Astrocyte (in vitro differentiated cells and primary cell): ENCODE results near the gene CYTH3. TPM values are rescaled to one million over a fixed set of nuclear protein-coding genes. Genes with fewer than 3 reads are reported as not detected.

Experiments
- DNase-seq: peaks from one replicate; pipeline ENCODE4 v3.0.0-alpha.2; 2010; ENCODE audit warnings: low read depth
- FAIRE-seq: peaks from 2 replicates; lab custom pipeline; 2011; peaks lifted over from hg19 to GRCh38; lab: Jason Lieb, UNC
- H2AFZ ChIP-seq: 2 replicates; pipeline ENCODE4 v1.6.0; 2012; ENCODE audit warnings: low read depth, low read length, inconsistent platforms
- H3K27ac ChIP-seq: 2 replicates; pipeline ENCODE4 v1.5.1; 2011; ENCODE audit warnings: low read depth, low read length, inconsistent platforms
- H3K27me3 ChIP-seq: 2 replicates; pipeline ENCODE4 v1.6.0; 2011; ENCODE audit warnings: low read length, inconsistent platforms; ENCODE audit not compliant: insufficient read depth
- H3K36me3 ChIP-seq: 2 replicates; pipeline ENCODE4 v1.5.1; 2011; ENCODE audit warnings: low read length, inconsistent platforms; ENCODE audit not compliant: insufficient read depth
- H3K4me1 ChIP-seq: 2 replicates; pipeline ENCODE4 v1.5.1; 2011; ENCODE audit warnings: low read length, inconsistent platforms; ENCODE audit not compliant: insufficient read depth
- H3K4me2 ChIP-seq: 2 replicates; pipeline ENCODE4 v1.6.0; 2012; ENCODE audit warnings: low read length, inconsistent platforms
- H3K4me3 ChIP-seq: 2 replicates; pipeline ENCODE4 v1.5.1; 2011; ENCODE audit warnings: low read depth, mild to moderate bottlenecking, low read length, inconsistent platforms; ENCODE audit not compliant: insufficient read depth
- H3K79me2 ChIP-seq: 2 replicates; pipeline ENCODE4 v1.6.0; 2012; ENCODE audit warnings: mild to moderate bottlenecking, low read length, inconsistent platforms; ENCODE audit not compliant: insufficient read depth
- H3K9ac ChIP-seq: 2 replicates; pipeline ENCODE4 v1.6.0; 2012; ENCODE audit warnings: mild to moderate bottlenecking, low read length, inconsistent platforms
- H3K9me3 ChIP-seq: 2 replicates; pipeline ENCODE4 v1.5.1; 2012; ENCODE audit warnings: low read depth, mild to moderate bottlenecking, low read length, inconsistent platforms; ENCODE audit not compliant: insufficient read depth
- H4K20me1 ChIP-seq: 2 replicates; pipeline ENCODE4 v1.6.0; 2012; ENCODE audit warnings: low read length, inconsistent platforms; ENCODE audit not compliant: insufficient read depth
- H3K27ac Mint-ChIP-seq: one replicate; pipeline ENCODE4 v1.8.0; 2021; ENCODE audit warnings: mild to moderate bottlenecking, mixed read lengths; ENCODE audit not compliant: unreplicated experiment
- H3K27me3 Mint-ChIP-seq: one replicate; pipeline ENCODE4 v1.8.0; 2021; ENCODE audit warnings: low read depth, mixed read lengths; ENCODE audit not compliant: unreplicated experiment
- H3K36me3 Mint-ChIP-seq: one replicate; pipeline ENCODE4 v1.8.0; 2021; ENCODE audit warnings: low read depth, mixed read lengths; ENCODE audit not compliant: unreplicated experiment
- H3K4me1 Mint-ChIP-seq: one replicate; pipeline ENCODE4 v1.8.0; 2021; ENCODE audit warnings: low read depth, mixed read lengths; ENCODE audit not compliant: unreplicated experiment
- H3K4me3 Mint-ChIP-seq: one replicate; pipeline ENCODE4 v1.8.0; 2021; ENCODE audit warnings: mild to moderate bottlenecking, moderate library complexity, mixed read lengths; ENCODE audit not compliant: unreplicated experiment
- H3K9me3 Mint-ChIP-seq: one replicate; pipeline ENCODE4 v1.8.0; 2021; ENCODE audit warnings: mild to moderate bottlenecking, mixed read lengths; ENCODE audit not compliant: unreplicated experiment
- CTCF ChIP-seq: IDR thresholded peaks from 2 replicates; pipeline ENCODE4 v1.5.1; 2011; ENCODE audit warnings: low read depth, mild to moderate bottlenecking, inconsistent platforms, low read length, moderate library complexity; ENCODE audit not compliant: insufficient read depth
- EZH2 ChIP-seq: IDR thresholded peaks from 2 replicates; pipeline ENCODE4 v1.6.1; 2012; ENCODE audit warnings: mild to moderate bottlenecking, low read length, inconsistent platforms; ENCODE audit not compliant: insufficient read depth
- total RNA-seq: library from RNA; stranded (reverse); gene quantifications from 2 replicates; pipeline ENCODE4 v1.2.1, GENCODE V29; 2021

The CYTH3 gene
- total RNA-seq, 1 donor from 2014 or later: 29.3 TPM

- H2AFZ ChIP-seq: no peak overlapping the region
- H3K4me1 ChIP-seq: peaks cover 4% of the 10 kb centered on the region
- DNase-seq: no peak
- no peak overlapping the region for H3K27ac ChIP-seq
- no peak for FAIRE-seq
- H3K9me3 ChIP-seq: no peaks in the 10 kb centered on the region
- Mint-ChIP-seq H3K27me3 (no peaks in the 10 kb centered on the region), H3K36me3 (peaks cover 18% of the 10 kb centered on the region), H3K9me3 (no peaks in the 10 kb centered on the region), H3K27ac (no peak overlapping the region), H3K4me3 (no peak overlapping the region), H3K4me1 (peaks cover 4% of the 10 kb centered on the region)
- H3K4me3 ChIP-seq: no peak overlapping the region
- peaks cover 11% of the 10 kb centered on the region for H4K20me1 ChIP-seq
- no peaks in the 10 kb centered on the region for H3K79me2 ChIP-seq
- H3K4me2 ChIP-seq: no peak overlapping the region
- no peaks in the 10 kb centered on the region for H3K27me3 ChIP-seq
- no peak for TF ChIP-seq CTCF
- TF ChIP-seq EZH2: no peak
- no peak overlapping the region for H3K9ac ChIP-seq
- H3K36me3 ChIP-seq: peaks cover 7% of the 10 kb centered on the region
Measured at GRCh38 chr7:6178298-6179029, 94.0 kb downstream of the CYTH3 start.

DNA sequence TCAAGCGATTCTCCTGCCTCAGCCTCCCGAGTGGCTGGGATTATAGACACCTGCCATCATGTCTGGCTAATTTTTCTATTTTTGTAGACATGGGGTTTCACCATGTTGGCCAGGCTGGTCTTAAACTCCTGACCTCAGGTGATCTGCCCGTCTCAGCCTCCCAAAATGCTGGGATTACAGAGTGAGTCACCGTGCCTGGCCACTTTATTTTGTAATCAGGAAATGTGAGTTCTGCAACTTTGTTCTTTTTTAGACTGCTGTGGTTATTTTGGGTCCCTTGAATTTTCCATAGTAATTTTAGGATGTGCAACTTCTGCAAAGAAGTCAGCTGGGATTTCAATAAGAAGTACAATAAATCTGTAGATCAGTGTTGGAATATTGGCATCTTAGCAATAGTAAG is 96.8 kb downstream of the CYTH3 start:
- Histone ChIP-seq H3K36me3 (peaks cover 7% of the 10 kb centered on the region), H3K4me2 (peak overlapping the region; percentile 50), H3K27me3 (no peaks in the 10 kb centered on the region), H3K27ac (no peak overlapping the region), H3K9ac (no peak overlapping the region), H3K9me3 (no peaks in the 10 kb centered on the region), H3K4me1 (peaks cover 17% of the 10 kb centered on the region), H4K20me1 (peaks cover 11% of the 10 kb centered on the region), H3K4me3 (no peak overlapping the region), H3K79me2 (no peaks in the 10 kb centered on the region), H2AFZ (no peak overlapping the region)
- Mint-ChIP-seq H3K4me3 (no peak overlapping the region), H3K9me3 (no peaks in the 10 kb centered on the region), H3K4me1 (peaks cover 18% of the 10 kb centered on the region), H3K27me3 (no peaks in the 10 kb centered on the region), H3K36me3 (peaks cover 24% of the 10 kb centered on the region), H3K27ac (no peak overlapping the region)
- DNase-seq (peak; percentile 41), FAIRE-seq (no peak)
- TF ChIP-seq EZH2 (no peak), CTCF (no peak)

DNA sequence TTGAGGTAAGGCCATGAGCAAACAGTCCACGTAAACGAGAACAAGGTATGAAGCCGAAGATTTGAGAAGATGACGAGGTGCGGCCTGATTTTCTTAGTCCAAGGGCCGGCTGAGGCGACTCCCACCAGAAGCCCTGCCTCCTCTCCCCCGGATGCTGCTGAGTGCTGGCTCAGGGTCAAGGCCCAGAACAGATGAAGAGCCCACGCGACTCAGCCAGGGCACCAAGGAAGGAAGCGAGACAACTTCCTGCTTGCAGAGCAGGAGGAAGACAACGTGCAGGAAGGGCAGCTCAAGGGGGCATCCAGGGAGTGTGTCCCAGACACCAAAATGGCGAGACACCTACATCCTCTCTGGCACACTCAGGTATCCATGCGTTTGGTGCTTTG is 99.5 kb downstream of the CYTH3 start:
- Histone ChIP-seq H4K20me1 (peaks cover 5% of the 10 kb centered on the region), H3K9ac (no peak overlapping the region), H3K27me3 (no peaks in the 10 kb centered on the region), H3K9me3 (no peaks in the 10 kb centered on the region), H3K4me2 (no peak overlapping the region), H3K36me3 (peaks cover 8% of the 10 kb centered on the region), H3K4me1 (peaks cover 17% of the 10 kb centered on the region), H3K79me2 (no peaks in the 10 kb centered on the region), H3K4me3 (no peak overlapping the region), H3K27ac (no peak overlapping the region), H2AFZ (no peak overlapping the region)
- FAIRE-seq: no peak
- peaks cover 17% of the 10 kb centered on the region for H3K4me1 Mint-ChIP-seq
- H3K27ac Mint-ChIP-seq: no peak overlapping the region
- DNase-seq: no peak
- H3K36me3 Mint-ChIP-seq: peaks cover 24% of the 10 kb centered on the region
- no peaks in the 10 kb centered on the region for H3K27me3 Mint-ChIP-seq
- no peaks in the 10 kb centered on the region for H3K9me3 Mint-ChIP-seq
- no peak for TF ChIP-seq EZH2
- TF ChIP-seq CTCF: no peak
- no peak overlapping the region for H3K4me3 Mint-ChIP-seq
